ENCODE measurements around the gene TNFAIP8L2. TPM values are rescaled to one million over a fixed set of nuclear protein-coding genes. Genes with fewer than 3 reads are reported as not detected.
A peak's percentile ranks its signal among the peaks of the same experiment; 100 is the strongest.

Gene TNFAIP8L2
- total RNA-seq, 1 donor, result not detected

GRCh38 chr1:151166505-151166956 is 10.1 kb downstream of the TNFAIP8L2 start:
- TF ChIP-seq CTCF (IDR thresholded peaks at IDR 0.05; ENCODE audit: insufficient read depth, low read length), result no peak
- DNase-seq (ENCODE audit: low read depth), result peak; percentile 65
- peak overlapping the region; percentile 98 for H3K4me3 ChIP-seq (ENCODE audit: low read depth, low read length)

- DNase-seq (ENCODE audit: low read depth), result no peak
- no peak for TF ChIP-seq CTCF (IDR thresholded peaks at IDR 0.05; ENCODE audit: insufficient read depth, low read length)
These were observed 10.7 kb downstream of the TNFAIP8L2 start for GRCh38 chr1:151167116-151167515.

GRCh38 chr1:151171190-151171589 is 14.7 kb downstream of the TNFAIP8L2 start:
- TF ChIP-seq CTCF (IDR thresholded peaks at IDR 0.05; ENCODE audit: insufficient read depth, low read length), result no peak
- DNase-seq (ENCODE audit: low read depth), result no peak
- no peak overlapping the region for H3K4me3 ChIP-seq (ENCODE audit: low read depth, low read length)

More at GRCh38 chr1:151167116-151167515, 10.7 kb downstream of the TNFAIP8L2 start:
- peak overlapping the region; percentile 98 for H3K4me3 ChIP-seq (ENCODE audit: low read depth, low read length)

- no peak overlapping the region for H3K4me3 ChIP-seq (ENCODE audit: low read depth, low read length)
- DNase-seq (ENCODE audit: low read depth), result peak; percentile 72
These were observed 18.7 kb downstream of the TNFAIP8L2 start for GRCh38 chr1:151175041-151175741.

GRCh38 chr1:151175863-151176262 is 19.4 kb downstream of the TNFAIP8L2 start, which contains the start of gene TMOD4:
Gene TMOD4, minus strand, starts transcription at chr1:151175981. Its CDS starts 1,106 bp downstream, at chr1:151174875.
- peak; percentile 65 for TF ChIP-seq CTCF (IDR thresholded peaks at IDR 0.05; ENCODE audit: insufficient read depth, low read length)
- H3K4me3 ChIP-seq (ENCODE audit: low read depth, low read length), result no peak within 1 kb of the TSS
- no peak for DNase-seq (ENCODE audit: low read depth)

More at GRCh38 chr1:151175041-151175741, 18.7 kb downstream of the TNFAIP8L2 start:
- TF ChIP-seq CTCF (IDR thresholded peaks at IDR 0.05; ENCODE audit: insufficient read depth, low read length), result no peak

GRCh38 chr1:151176514-151177045 is 20.1 kb downstream of the TNFAIP8L2 start:
- no peak for DNase-seq (ENCODE audit: low read depth)
- H3K4me3 ChIP-seq (ENCODE audit: low read depth, low read length), result no peak overlapping the region
- TF ChIP-seq CTCF (IDR thresholded peaks at IDR 0.05; ENCODE audit: insufficient read depth, low read length), result no peak
